ENCODE data around the gene ZCCHC7. TPM values are rescaled to one million over a fixed set of nuclear protein-coding genes. Genes with fewer than 3 reads are reported as not detected.

Gene ZCCHC7
- total and polyA plus RNA-seq, 2 donors (not counting 3 experiments of a cell fraction or from before 2014, with no cell fraction given): 7.4 to 14.8 TPM

- Histone ChIP-seq H3K4me2 (ENCODE audit: insufficient read depth, low read length) (no peak overlapping the region), H3K27me3 (ENCODE audit: control insufficient read depth in 2 of 2, insufficient read depth in 2 of 2, low read length in 2 of 2) (peaks cover 2 to 4% of the 10 kb centered on the region in 2 experiments), H3K9ac (replicated peaks; ENCODE audit: extremely low read depth, insufficient read depth, low read length) (no peak overlapping the region), H3K79me2 (ENCODE audit: control insufficient read depth, insufficient read depth, low read length) (no peaks in the 10 kb centered on the region), H3K9me1 (replicated peaks; ENCODE audit: control insufficient read depth, extremely low read depth, insufficient read depth, low read length) (no peaks in the 10 kb centered on the region), H4K20me1 (replicated peaks; ENCODE audit: control insufficient read depth, extremely low read depth, insufficient read depth, low read length) (no peaks in the 10 kb centered on the region), H2AFZ (ENCODE audit: low read depth, low read length) (no peak overlapping the region), H3K4me3 (replicated peaks in 1 of 3; ENCODE audit: insufficient read depth in 1 of 3, low read depth in 1 of 3, low read length in 3 of 3) (no peak overlapping the region), H3K36me3 (ENCODE audit: control insufficient read depth in 2 of 2, extremely low read depth in 1 of 2, insufficient read depth in 2 of 2, low read length in 2 of 2) (no peaks in the 10 kb centered on the region), H3K4me1 (ENCODE audit: control insufficient read depth, extremely low read depth, insufficient read depth, low read length) (no peaks in the 10 kb centered on the region), H3K27ac (ENCODE audit: insufficient read depth, low read depth, low read length) (no peak overlapping the region), H3K9me3 (replicated peaks; ENCODE audit: control insufficient read depth, insufficient read depth, low read length) (no peaks in the 10 kb centered on the region)
- no TSS peak for BruUV-seq (replicated peaks)
- no peak for DNase-seq (ENCODE audit: low read depth, low spot score)
- FAIRE-seq: no peak
- CTCF ChIA-PET: interaction anchor here (0.7 to 1.2 kb wide), 3 partner anchors 11 to 16 kb away, joined by 3 read pairs; no protein-coding TSS in a partner anchor
- TF ChIP-seq JUN (IDR thresholded peaks at IDR 0.05; ENCODE audit: borderline replicate concordance, insufficient read depth, insufficient read length, low read depth) (no peak), MAX (IDR thresholded peaks at IDR 0.05; ENCODE audit: insufficient read depth, insufficient read length) (no peak), GATA2 (IDR thresholded peaks at IDR 0.05; ENCODE audit: insufficient read depth, insufficient read length, low read depth, low read length) (no peak), FOS (IDR thresholded peaks at IDR 0.05; ENCODE audit: borderline replicate concordance, insufficient read depth, low read length) (no peak), MYC (IDR thresholded peaks at IDR 0.05; ENCODE audit: low read depth, low read length) (no peak), CTCF (IDR thresholded peaks at IDR 0.05; ENCODE audit: extremely low read depth in 1 of 2, insufficient read depth in 1 of 2, low read depth in 1 of 2, low read length in 2 of 2) (no peak), POLR2AphosphoS5 (IDR thresholded peaks at IDR 0.05; ENCODE audit: insufficient read depth, low read depth, low read length) (no peak), POLR2A (IDR thresholded peaks at IDR 0.05; ENCODE audit: low read depth, low read length) (no peak), EZH2 (IDR thresholded peaks at IDR 0.05; ENCODE audit: borderline replicate concordance, low read depth, low read length, severe bottlenecking) (no peak)
- intact Hi-C loops (cut with micrococcal nuclease): no loop called here
- POLR2A ChIA-PET: no interaction called here
- dilution Hi-C loops (cut with MboI; ENCODE audit: extremely low pct_ligation_motif_present, low sequenced_read_pairs): no loop called here
Observed at GRCh38 chr9:37395229-37395628, 274.9 kb downstream of the ZCCHC7 start.
